HepG2 (cell line): ENCODE data around the gene ANKRD39. TPM values are rescaled to one million over a fixed set of nuclear protein-coding genes. Genes with fewer than 3 reads are reported as not detected.
A peak's percentile ranks its signal among the peaks of the same experiment; 100 is the strongest.

Experiments used
- EEA1 ChIP-seq: sonication (generic); formaldehyde crosslinking; IDR thresholded peaks from 2 replicates; pipeline ENCODE4 v1.5.1; 2020; ENCODE audit warnings: mild to moderate bottlenecking, missing genetic modification reagents, borderline replicate concordance
- KDM2A ChIP-seq: sonication (generic); formaldehyde crosslinking; IDR thresholded peaks from 2 replicates; pipeline ENCODE4 v1.4.0; 2020; ENCODE audit warnings: low read depth, missing genetic modification reagents, borderline replicate concordance
- NFE2 ChIP-seq: sonication (generic); formaldehyde crosslinking; IDR thresholded peaks from 2 replicates; pipeline ENCODE4 v1.4.0; 2020; ENCODE audit warnings: missing genetic modification reagents
- NR2C2 ChIP-seq: sonication (generic); formaldehyde crosslinking; IDR thresholded peaks from 2 replicates; pipeline ENCODE4 v1.4.0; 2020; ENCODE audit warnings: missing genetic modification reagents, mild to moderate bottlenecking, moderate library complexity, borderline replicate concordance
- NR2F2 ChIP-seq: IDR thresholded peaks from 2 replicates; pipeline ENCODE4 v1.6.1; 2012; ENCODE audit warnings: low read depth, inconsistent platforms, borderline replicate concordance
- PCBP1 ChIP-seq: fragments of 200-400 bp; formaldehyde crosslinking; IDR thresholded peaks from 2 replicates; pipeline ENCODE4 v1.6.1; 2017; ENCODE audit warnings: mild to moderate bottlenecking, low read depth, low read length, borderline replicate concordance
- RXRB ChIP-seq: IDR thresholded peaks from 2 replicates; pipeline ENCODE4 v1.6.1; 2016; ENCODE audit warnings: borderline replicate concordance, missing genetic modification reagents, missing compliant biosample characterization
- ZEB1 ChIP-seq: IDR thresholded peaks from 2 replicates; pipeline ENCODE4 v1.6.1; 2012; ENCODE audit warnings: mild to moderate bottlenecking, low read depth, inconsistent platforms; ENCODE audit not compliant: insufficient replicate concordance
- ZNF446 ChIP-seq: sonication (generic); formaldehyde crosslinking; IDR thresholded peaks from 2 replicates; pipeline ENCODE4 v1.5.0; 2020; ENCODE audit warnings: mild to moderate bottlenecking, missing genetic modification reagents
- ZNF564 ChIP-seq: sonication (generic); formaldehyde crosslinking; IDR thresholded peaks from 2 replicates; pipeline ENCODE4 v1.8.1; 2023; ENCODE audit warnings: mild to moderate bottlenecking, missing genetic modification reagents
- ZNF709 ChIP-seq: sonication (generic); formaldehyde crosslinking; IDR thresholded peaks from 2 replicates; pipeline ENCODE4 v1.5.0; 2020; ENCODE audit warnings: mild to moderate bottlenecking, missing genetic modification reagents
- ZNF713 ChIP-seq: sonication (generic); formaldehyde crosslinking; IDR thresholded peaks from 2 replicates; pipeline ENCODE4 v1.4.0; 2020; ENCODE audit warnings: mild to moderate bottlenecking, missing genetic modification reagents
- ZSCAN20 ChIP-seq: sonication (generic); formaldehyde crosslinking; IDR thresholded peaks from 2 replicates; pipeline ENCODE4 v1.4.0; 2020; ENCODE audit warnings: missing genetic modification reagents, mild to moderate bottlenecking, borderline replicate concordance
- polyA plus RNA-seq, 8 experiments: library from polyadenylated mRNA; depleted of rRNA in 3 of 8; stranded (reverse) in 7 of 8; unstranded in 1 of 8; fragments of >200 nt; fragmentation: Illumina TruSeq in 4 of 8; extraction: Trizol in 4 of 8; gene quantifications; 2 replicates each; pipeline versions ENCODE4 v1.2.1 to v1.2.3, GENCODE V29; 2011 to 2016; ENCODE audit warnings: low read depth in 4 of 8, missing spikeins in 1 of 8, mixed read lengths in 1 of 8; ENCODE audit not compliant: insufficient read depth in 1 of 8
- total RNA-seq, 5 experiments: library from RNA; depleted of rRNA; stranded (reverse); fragments of >200 nt; fragmentation: Illumina TruSeq; extraction: Trizol; gene quantifications; 2 replicates each; pipeline ENCODE4 v1.2.3, GENCODE V29; 2016; ENCODE audit warnings: low read depth in 1 of 5
- TF ChIP-seq, protein P1 (sequence below): sonication (generic); formaldehyde crosslinking; IDR thresholded peaks from 2 replicates; pipeline ENCODE4 v1.8.0; 2022; ENCODE audit warnings: missing genetic modification reagents, mild to moderate bottlenecking, borderline replicate concordance
- TF ChIP-seq, protein P2 (sequence below): sonication (generic); formaldehyde crosslinking; IDR thresholded peaks from 2 replicates; pipeline ENCODE4 v1.9.0; 2021; ENCODE audit warnings: mild to moderate bottlenecking, missing genetic modification reagents
- TF ChIP-seq, protein P3 (sequence below): sonication (generic); formaldehyde crosslinking; IDR thresholded peaks from 2 replicates; pipeline ENCODE4 v1.5.0; 2020; ENCODE audit warnings: missing genetic modification reagents

The ANKRD39 gene
- total and polyA plus RNA-seq, 2 of the 13 experiments (the other 11 are each of a cell fraction or from before 2014, with no cell fraction given), result 23.2 to 24.8 TPM

DNA sequence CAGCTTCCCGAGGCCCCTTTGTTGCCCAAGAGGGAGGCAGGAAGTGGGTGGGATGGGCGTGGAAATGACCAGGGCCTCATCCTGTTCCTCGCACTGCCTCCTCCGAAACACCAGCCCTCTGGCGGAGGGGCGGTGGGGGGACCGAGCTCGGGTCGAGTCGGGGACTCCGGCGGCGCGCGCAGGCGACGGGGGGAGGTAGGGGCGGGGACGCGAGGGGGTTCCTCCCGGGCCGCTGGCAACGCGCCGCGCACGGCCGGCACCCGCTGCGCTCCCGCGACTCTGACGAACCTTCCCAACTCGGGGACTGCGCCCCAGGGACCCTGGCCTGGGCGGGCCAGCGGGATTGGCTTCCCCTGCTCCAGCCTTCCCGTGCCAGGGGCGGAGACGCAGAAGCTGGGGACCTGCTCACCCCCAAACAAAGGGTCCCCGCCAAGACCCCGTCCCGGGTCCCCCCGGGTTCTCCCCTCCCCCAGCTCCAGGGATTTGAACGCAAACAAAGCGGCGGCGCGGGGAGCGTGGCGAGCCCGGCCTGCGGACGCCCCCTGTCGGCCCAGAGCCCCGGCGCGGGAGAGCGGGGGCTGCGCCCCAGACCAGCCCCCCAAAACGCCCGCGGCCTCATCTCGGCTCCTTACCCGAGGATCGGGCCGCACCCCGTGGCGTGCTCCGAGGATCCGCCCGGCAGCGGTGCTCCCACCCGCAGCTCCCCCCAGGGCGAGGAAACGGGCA, 10.9 kb upstream of the ANKRD39 start (continued):
- TF ChIP-seq, protein P1, sequence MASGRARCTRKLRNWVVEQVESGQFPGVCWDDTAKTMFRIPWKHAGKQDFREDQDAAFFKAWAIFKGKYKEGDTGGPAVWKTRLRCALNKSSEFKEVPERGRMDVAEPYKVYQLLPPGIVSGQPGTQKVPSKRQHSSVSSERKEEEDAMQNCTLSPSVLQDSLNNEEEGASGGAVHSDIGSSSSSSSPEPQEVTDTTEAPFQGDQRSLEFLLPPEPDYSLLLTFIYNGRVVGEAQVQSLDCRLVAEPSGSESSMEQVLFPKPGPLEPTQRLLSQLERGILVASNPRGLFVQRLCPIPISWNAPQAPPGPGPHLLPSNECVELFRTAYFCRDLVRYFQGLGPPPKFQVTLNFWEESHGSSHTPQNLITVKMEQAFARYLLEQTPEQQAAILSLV (CRISPR knock-in tag), result no peak; the same call in 1 of the 2 replicates
- TF ChIP-seq ZNF446 (CRISPR knock-in tag) (0 out of 2 replicates have a peak, but pooled peaks have one; percentile 4), NR2F2 (peak; percentile 35; the same call in 1 of the 2 replicates), PCBP1 (0 out of 2 replicates have a peak, but pooled peaks have one; percentile 79), NR2C2 (CRISPR knock-in tag) (peak; percentile 78; the same call in 1 of the 2 replicates), NFE2 (CRISPR knock-in tag) (no peak), RXRB (peak; percentile 36; the same call in 1 of the 2 replicates), KDM2A (peak; percentile 61; the same call in 1 of the 2 replicates), ZSCAN20 (CRISPR knock-in tag) (peak; percentile 30; the same call in 1 of the 2 replicates), ZNF713 (CRISPR knock-in tag) (no peak), ZNF709 (peak; percentile 36; the same call in 1 of the 2 replicates), ZNF564 (CRISPR knock-in tag) (peak; percentile 33), ZEB1 (no peak), EEA1 (CRISPR knock-in tag) (no peak)
- TF ChIP-seq, protein P2, sequence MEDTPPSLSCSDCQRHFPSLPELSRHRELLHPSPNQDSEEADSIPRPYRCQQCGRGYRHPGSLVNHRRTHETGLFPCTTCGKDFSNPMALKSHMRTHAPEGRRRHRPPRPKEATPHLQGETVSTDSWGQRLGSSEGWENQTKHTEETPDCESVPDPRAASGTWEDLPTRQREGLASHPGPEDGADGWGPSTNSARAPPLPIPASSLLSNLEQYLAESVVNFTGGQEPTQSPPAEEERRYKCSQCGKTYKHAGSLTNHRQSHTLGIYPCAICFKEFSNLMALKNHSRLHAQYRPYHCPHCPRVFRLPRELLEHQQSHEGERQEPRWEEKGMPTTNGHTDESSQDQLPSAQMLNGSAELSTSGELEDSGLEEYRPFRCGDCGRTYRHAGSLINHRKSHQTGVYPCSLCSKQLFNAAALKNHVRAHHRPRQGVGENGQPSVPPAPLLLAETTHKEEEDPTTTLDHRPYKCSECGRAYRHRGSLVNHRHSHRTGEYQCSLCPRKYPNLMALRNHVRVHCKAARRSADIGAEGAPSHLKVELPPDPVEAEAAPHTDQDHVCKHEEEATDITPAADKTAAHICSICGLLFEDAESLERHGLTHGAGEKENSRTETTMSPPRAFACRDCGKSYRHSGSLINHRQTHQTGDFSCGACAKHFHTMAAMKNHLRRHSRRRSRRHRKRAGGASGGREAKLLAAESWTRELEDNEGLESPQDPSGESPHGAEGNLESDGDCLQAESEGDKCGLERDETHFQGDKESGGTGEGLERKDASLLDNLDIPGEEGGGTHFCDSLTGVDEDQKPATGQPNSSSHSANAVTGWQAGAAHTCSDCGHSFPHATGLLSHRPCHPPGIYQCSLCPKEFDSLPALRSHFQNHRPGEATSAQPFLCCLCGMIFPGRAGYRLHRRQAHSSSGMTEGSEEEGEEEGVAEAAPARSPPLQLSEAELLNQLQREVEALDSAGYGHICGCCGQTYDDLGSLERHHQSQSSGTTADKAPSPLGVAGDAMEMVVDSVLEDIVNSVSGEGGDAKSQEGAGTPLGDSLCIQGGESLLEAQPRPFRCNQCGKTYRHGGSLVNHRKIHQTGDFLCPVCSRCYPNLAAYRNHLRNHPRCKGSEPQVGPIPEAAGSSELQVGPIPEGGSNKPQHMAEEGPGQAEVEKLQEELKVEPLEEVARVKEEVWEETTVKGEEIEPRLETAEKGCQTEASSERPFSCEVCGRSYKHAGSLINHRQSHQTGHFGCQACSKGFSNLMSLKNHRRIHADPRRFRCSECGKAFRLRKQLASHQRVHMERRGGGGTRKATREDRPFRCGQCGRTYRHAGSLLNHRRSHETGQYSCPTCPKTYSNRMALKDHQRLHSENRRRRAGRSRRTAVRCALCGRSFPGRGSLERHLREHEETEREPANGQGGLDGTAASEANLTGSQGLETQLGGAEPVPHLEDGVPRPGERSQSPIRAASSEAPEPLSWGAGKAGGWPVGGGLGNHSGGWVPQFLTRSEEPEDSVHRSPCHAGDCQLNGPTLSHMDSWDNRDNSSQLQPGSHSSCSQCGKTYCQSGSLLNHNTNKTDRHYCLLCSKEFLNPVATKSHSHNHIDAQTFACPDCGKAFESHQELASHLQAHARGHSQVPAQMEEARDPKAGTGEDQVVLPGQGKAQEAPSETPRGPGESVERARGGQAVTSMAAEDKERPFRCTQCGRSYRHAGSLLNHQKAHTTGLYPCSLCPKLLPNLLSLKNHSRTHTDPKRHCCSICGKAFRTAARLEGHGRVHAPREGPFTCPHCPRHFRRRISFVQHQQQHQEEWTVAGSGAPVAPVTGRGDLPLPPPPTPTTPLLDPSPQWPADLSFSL (CRISPR knock-in tag), result no peak
- TF ChIP-seq, protein P3, sequence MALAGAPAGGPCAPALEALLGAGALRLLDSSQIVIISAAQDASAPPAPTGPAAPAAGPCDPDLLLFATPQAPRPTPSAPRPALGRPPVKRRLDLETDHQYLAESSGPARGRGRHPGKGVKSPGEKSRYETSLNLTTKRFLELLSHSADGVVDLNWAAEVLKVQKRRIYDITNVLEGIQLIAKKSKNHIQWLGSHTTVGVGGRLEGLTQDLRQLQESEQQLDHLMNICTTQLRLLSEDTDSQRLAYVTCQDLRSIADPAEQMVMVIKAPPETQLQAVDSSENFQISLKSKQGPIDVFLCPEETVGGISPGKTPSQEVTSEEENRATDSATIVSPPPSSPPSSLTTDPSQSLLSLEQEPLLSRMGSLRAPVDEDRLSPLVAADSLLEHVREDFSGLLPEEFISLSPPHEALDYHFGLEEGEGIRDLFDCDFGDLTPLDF (CRISPR knock-in tag), result no peak; the same call in none of the 2 replicates
